IMR-90 (cell line): ENCODE measurements around the gene CD2BP2. TPM values are rescaled to one million over a fixed set of nuclear protein-coding genes. Genes with fewer than 3 reads are reported as not detected.

Experiments used
- ATAC-seq: fragments of 200-7000 bp; cut with Tn5 transposase; 2 replicates; pipeline ENCODE4 v1.9.1; 2020; ENCODE audit warnings: low read depth, mild to moderate bottlenecking, moderate library complexity
- BruUV-seq: library from RNA; stranded (reverse); fragments of 400-500 nt; replicated peaks from 2 replicates; lab custom pipeline; 2021; lab: Mats Ljungman, UMichigan
- CTCF ChIA-PET: fragments of 300-600 bp; formaldehyde crosslinking; extraction: SDS; loops from one replicate; lab custom pipeline; 2021; ENCODE audit warnings: antibody characterized with exemption; lab: Yijun Ruan, JAX
- POLR2A ChIA-PET: fragments of 300-600 bp; sonication (Branson Sonifier 250); formaldehyde crosslinking; loops from one replicate; lab custom pipeline; 2022; ENCODE audit warnings: antibody characterized with exemption; ENCODE audit not compliant: unreplicated experiment; lab: Charles Lee
- DNase-seq: peaks from one replicate; pipeline ENCODE4 v3.0.0; 2013
- H2AFZ ChIP-seq: replicated peaks from 2 replicates; pipeline ENCODE3; 2013; ENCODE audit warnings: low read length, mild to moderate bottlenecking; ENCODE audit not compliant: poor library complexity
- H2AK5ac ChIP-seq: 2 replicates; pipeline ENCODE4 v1.6.1; 2013; ENCODE audit warnings: low read depth, low read length, inconsistent platforms
- H2AK9ac ChIP-seq: replicated peaks from 2 replicates; pipeline ENCODE3; 2013; ENCODE audit warnings: mild to moderate bottlenecking, low read depth, low read length, moderate library complexity; ENCODE audit not compliant: poor library complexity
- H2BK120ac ChIP-seq: 2 replicates; pipeline ENCODE4 v1.6.1; 2013; ENCODE audit warnings: low read depth, low read length, inconsistent platforms
- H2BK15ac ChIP-seq: 3 replicates; pipeline ENCODE4 v1.6.1; 2013; ENCODE audit warnings: low read depth, low read length, inconsistent platforms
- H2BK20ac ChIP-seq: 2 replicates; pipeline ENCODE4 v1.6.1; 2013; ENCODE audit warnings: low read depth, mild to moderate bottlenecking, inconsistent platforms, low read length, moderate library complexity
- H2BK5ac ChIP-seq: 2 replicates; pipeline ENCODE4 v1.6.1; 2013; ENCODE audit warnings: mild to moderate bottlenecking, low read depth, low read length, inconsistent platforms; ENCODE audit not compliant: poor library complexity, severe bottlenecking
- H3K14ac ChIP-seq: replicated peaks from 2 replicates; pipeline ENCODE4 v1.6.1; 2013; ENCODE audit warnings: low read depth, low read length, inconsistent platforms
- H3K18ac ChIP-seq: 2 replicates; pipeline ENCODE4 v1.6.1; 2013; ENCODE audit warnings: low read depth, low read length, control low read depth
- H3K23ac ChIP-seq: 2 replicates; pipeline ENCODE4 v1.6.1; 2013; ENCODE audit warnings: low read depth, low read length, inconsistent platforms
- H3K27ac ChIP-seq: 2 replicates; pipeline ENCODE4 v1.5.1; 2013; ENCODE audit warnings: mild to moderate bottlenecking, control low read depth, low read length; ENCODE audit not compliant: insufficient read depth
- H3K27me3 ChIP-seq: 2 replicates; pipeline ENCODE4 v1.6.1; 2013; ENCODE audit warnings: low read length; ENCODE audit not compliant: control insufficient read depth, insufficient read depth
- H3K36me3 ChIP-seq: 2 replicates; pipeline ENCODE4 v1.6.1; 2013; ENCODE audit warnings: low read length, mixed read lengths; ENCODE audit not compliant: control insufficient read depth, insufficient read depth
- H3K4ac ChIP-seq: 2 replicates; pipeline ENCODE4 v1.6.1; 2013; ENCODE audit warnings: low read depth, low read length, inconsistent platforms
- H3K4me1 ChIP-seq: 2 replicates; pipeline ENCODE4 v1.6.1; 2013; ENCODE audit warnings: low read length, mixed read lengths; ENCODE audit not compliant: control insufficient read depth, insufficient read depth
- H3K4me2 ChIP-seq: 2 replicates; pipeline ENCODE4 v1.6.1; 2013; ENCODE audit warnings: low read depth, mild to moderate bottlenecking, control low read depth, low read length, moderate library complexity
- H3K4me3 ChIP-seq: 2 replicates; pipeline ENCODE4 v1.5.1; 2013; ENCODE audit warnings: low read depth, mild to moderate bottlenecking, control low read depth, low read length, moderate library complexity; ENCODE audit not compliant: insufficient read depth
- H3K56ac ChIP-seq: 2 replicates; pipeline ENCODE4 v1.6.1; 2013; ENCODE audit warnings: low read length, inconsistent platforms; ENCODE audit not compliant: insufficient read depth; ENCODE audit errors: extremely low read depth
- H3K79me1 ChIP-seq, 2 experiments: 2 replicates each; pipeline ENCODE4 v1.6.1; 2013; ENCODE audit warnings: low read length in 2 of 2, inconsistent platforms in 1 of 2, low read depth in 1 of 2
- H3K9ac ChIP-seq: 2 replicates; pipeline ENCODE4 v1.6.1; 2013; ENCODE audit warnings: low read depth, low read length, control low read depth
- H3K9me1 ChIP-seq: 2 replicates; pipeline ENCODE4 v1.6.1; 2013; ENCODE audit warnings: low read length, inconsistent platforms; ENCODE audit not compliant: insufficient read depth
- H3K9me3 ChIP-seq: 2 replicates; pipeline ENCODE4 v1.6.1; 2013; ENCODE audit warnings: low read length; ENCODE audit not compliant: control insufficient read depth, insufficient read depth
- H4K20me1 ChIP-seq: 2 replicates; pipeline ENCODE4 v1.6.1; 2013; ENCODE audit warnings: low read length, inconsistent platforms; ENCODE audit not compliant: insufficient read depth
- H4K5ac ChIP-seq: 2 replicates; pipeline ENCODE4 v1.6.1; 2013; ENCODE audit warnings: mild to moderate bottlenecking, low read depth, low read length, control low read depth
- H4K8ac ChIP-seq, 2 experiments: 2 replicates each; pipeline ENCODE4 v1.6.1; 2013; ENCODE audit warnings: low read depth in 2 of 2, low read length in 2 of 2, control low read depth in 1 of 2, inconsistent platforms in 1 of 2
- H4K91ac ChIP-seq: 2 replicates; pipeline ENCODE4 v1.6.1; 2013; ENCODE audit warnings: low read depth, low read length, inconsistent platforms; ENCODE audit not compliant: insufficient read depth
- BHLHE40 ChIP-seq: fragments of 150-350 bp; IDR thresholded peaks from 2 replicates; pipeline ENCODE4 v1.6.1; 2016; ENCODE audit warnings: mild to moderate bottlenecking, low read depth, low read length
- CEBPB ChIP-seq: IDR thresholded peaks from 2 replicates; pipeline ENCODE4 v1.6.1; 2012; ENCODE audit warnings: low read depth, low read length, improper control_type of control experiment
- CHD1 ChIP-seq: IDR thresholded peaks from 2 replicates; pipeline ENCODE4 v1.6.1; 2012; ENCODE audit warnings: low read depth, low read length, improper control_type of control experiment
- MAFK ChIP-seq: IDR thresholded peaks from 2 replicates; pipeline ENCODE4 v1.6.1; 2012; ENCODE audit warnings: low read depth, low read length, improper control_type of control experiment
- MAZ ChIP-seq: IDR thresholded peaks from 2 replicates; pipeline ENCODE4 v1.6.1; 2012; ENCODE audit warnings: low read depth, mild to moderate bottlenecking, low read length, improper control_type of control experiment, moderate library complexity, borderline replicate concordance
- NFE2L2 ChIP-seq: fragments of 150-350 bp; IDR thresholded peaks from 2 replicates; pipeline ENCODE4 v1.6.1; 2016; ENCODE audit warnings: low read depth, mild to moderate bottlenecking, low read length
- POLR2A ChIP-seq: IDR thresholded peaks from 2 replicates; pipeline ENCODE4 v1.6.1; 2012; ENCODE audit warnings: mild to moderate bottlenecking, low read depth, low read length
- RAD21 ChIP-seq: IDR thresholded peaks from 2 replicates; pipeline ENCODE4 v1.6.1; 2012; ENCODE audit warnings: low read length, improper control_type of control experiment
- RCOR1 ChIP-seq: IDR thresholded peaks from 2 replicates; pipeline ENCODE4 v1.6.1; 2012; ENCODE audit warnings: mild to moderate bottlenecking, low read length, improper control_type of control experiment; ENCODE audit not compliant: insufficient replicate concordance
- RFX5 ChIP-seq: IDR thresholded peaks from 2 replicates; pipeline ENCODE4 v1.8.0; 2012; ENCODE audit warnings: low read depth, mild to moderate bottlenecking, low read length, moderate library complexity
- SMC3 ChIP-seq: fragments of 150-350 bp; IDR thresholded peaks from 2 replicates; pipeline ENCODE4 v1.6.1; 2016; ENCODE audit warnings: low read depth, mild to moderate bottlenecking, antibody characterized with exemption, low read length, moderate library complexity
- WGBS, 2 experiments: methylation state at CpG; one replicate each; pipeline versions ENCODE4 v1.1.5 to v1.1.7; 2013; ENCODE audit warnings: missing lambda C conversion rate in 2 of 2; ENCODE audit not compliant: insufficient read length in 1 of 2; ENCODE audit errors: extremely low coverage in 2 of 2; 5-methylcytosine and 5-hydroxymethylcytosine counted together
- dilution Hi-C: fragments of 300-500 bp; cut with HindIII; formaldehyde crosslinking; loops from one replicate; pipeline ENCODE4 v1.14.3; 2018; ENCODE audit warnings: low sequenced_read_pairs; ENCODE audit not compliant: unreplicated experiment
- in situ Hi-C: fragments of 300-500 bp; cut with MboI; formaldehyde crosslinking; loops from 3 replicates; pipeline ENCODE4 v1.14.3; 2019; ENCODE audit warnings: low sequenced_read_pairs, inconsistent platforms, mixed read lengths
- intact Hi-C: fragments of 100-400 bp; cut with micrococcal nuclease; formaldehyde crosslinking; loops from 2 replicates; pipeline ENCODE4 v1.10.0; 2022
- polyA plus RNA-seq, 3 experiments: library from polyadenylated mRNA; depleted of rRNA; stranded (reverse); fragments of >200 nt; gene quantifications; 2 replicates each; pipeline ENCODE4 v1.2.3, GENCODE V29; 2012; ENCODE audit warnings: low replicate concordance in 1 of 3
- total RNA-seq: library from RNA; depleted of rRNA; stranded (reverse); fragments of >200 nt; gene quantifications from 2 replicates; pipeline ENCODE4 v1.2.3, GENCODE V29; 2012
- TF ChIP-seq, protein P1 (sequence below): conservative IDR thresholded peaks from 2 replicates; pipeline ENCODE4 v1.5.1; 2012; ENCODE audit warnings: mild to moderate bottlenecking, low read depth, low read length, improper control_type of control experiment
- TF ChIP-seq, protein P2 (sequence below): fragments of 150-350 bp; IDR thresholded peaks from 2 replicates; pipeline ENCODE4 v1.6.1; 2016; ENCODE audit warnings: low read depth, mild to moderate bottlenecking, low read length, moderate library complexity, borderline replicate concordance
- TF ChIP-seq, protein P3 (sequence below): fragments of 150-350 bp; IDR thresholded peaks from 2 replicates; pipeline ENCODE4 v1.6.1; 2017; ENCODE audit warnings: mild to moderate bottlenecking, antibody characterized with exemption, low read length, low read depth

CD2BP2 gene
- total and polyA plus RNA-seq, 2 of the 4 experiments (the other 2 are of a cell fraction) = 29.6 to 41.1 TPM

DNA sequence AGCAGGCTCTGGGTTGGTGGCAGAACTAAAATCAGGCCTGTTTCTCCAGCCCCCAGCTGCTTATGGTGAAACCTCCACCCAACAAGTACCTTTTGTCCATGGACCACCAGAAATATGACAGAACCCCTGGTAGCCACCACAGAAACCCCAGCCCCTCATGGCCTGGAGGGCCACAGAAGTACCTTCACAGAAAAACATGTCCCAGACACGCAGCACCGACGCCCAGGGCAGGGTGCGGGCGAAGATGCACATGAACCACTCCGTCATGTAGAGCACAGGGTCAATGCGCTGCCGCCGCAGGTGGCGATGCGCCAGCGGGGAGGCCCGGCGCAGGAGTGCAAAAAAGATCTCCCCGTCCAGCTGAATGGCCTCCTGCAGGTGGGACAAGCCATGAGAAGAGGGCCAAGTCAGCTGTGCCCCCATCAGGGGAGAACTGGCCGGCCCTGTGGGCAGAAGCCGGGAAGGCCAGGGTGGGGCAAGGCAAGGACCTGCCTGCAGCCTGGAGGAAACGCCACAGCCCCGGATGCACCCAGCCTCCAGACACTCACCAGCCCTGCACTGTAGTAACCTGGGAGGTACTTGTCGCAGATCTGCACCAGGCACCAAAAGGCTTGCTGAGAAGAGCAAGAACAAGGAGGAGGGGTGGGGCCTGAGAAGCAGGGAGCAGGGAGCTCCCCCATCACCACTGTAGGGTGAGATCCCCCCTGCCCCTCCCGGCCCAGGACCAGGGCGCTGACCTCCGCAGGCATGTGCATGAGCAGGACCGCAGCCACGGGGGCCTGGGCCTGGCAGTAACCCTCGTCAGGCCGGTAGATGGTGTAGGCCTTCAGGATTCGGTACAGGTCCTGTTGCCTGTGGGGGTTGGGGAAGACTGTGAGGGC is 4.1 kb upstream of the CD2BP2 start:
- DNase-seq = no peak
- in situ Hi-C loops (no loop called here), dilution Hi-C loops (no loop called here), intact Hi-C loops (no loop called here)
- H2AK9ac ChIP-seq = peak overlapping the region; percentile 34
- no peak overlapping the region for H3K23ac ChIP-seq
- no peak overlapping the region for H2AK5ac ChIP-seq
- no peak overlapping the region for H4K5ac ChIP-seq
- 99% methylated on average over 11 of the region's 28 CpGs; no CpG with 5 or more reads in 1 of the 2 experiments for WGBS, 2 experiments
- H3K56ac ChIP-seq = no peak overlapping the region
- no peak overlapping the region for H2AFZ ChIP-seq
- H2BK15ac ChIP-seq = no peak overlapping the region
- no peak overlapping the region for H3K4me2 ChIP-seq
- H3K9me1 ChIP-seq = peaks cover 7% of the 10 kb centered on the region; the same call in 1 of the 2 replicates
- H4K91ac ChIP-seq = no peak overlapping the region
- H2BK5ac ChIP-seq = no peak overlapping the region
- no peak overlapping the region for H3K27ac ChIP-seq
- no peak overlapping the region for H2BK20ac ChIP-seq
- H3K36me3 ChIP-seq = peaks cover 37% of the 10 kb centered on the region
- CTCF ChIA-PET = interaction anchor here (0.6 kb wide), 1 partner anchor 10 kb away, joined by 4 read pairs; no protein-coding TSS in a partner anchor
- BruUV-seq = no TSS peak
- peaks cover 15 to 50% of the 10 kb centered on the region in 2 experiments for H3K79me1 ChIP-seq
- H3K4me1 ChIP-seq = peaks cover 5% of the 10 kb centered on the region; the same call in 1 of the 2 replicates
- H4K20me1 ChIP-seq = peaks cover 5% of the 10 kb centered on the region; the same call in 1 of the 2 replicates
- H3K14ac ChIP-seq = no peak overlapping the region
- no peak overlapping the region for H3K4ac ChIP-seq
- no peak overlapping the region for H3K9ac ChIP-seq
- no peaks in the 10 kb centered on the region for H3K27me3 ChIP-seq
- no peak overlapping the region for H4K8ac ChIP-seq
- no peak overlapping the region for H3K18ac ChIP-seq
- H3K9me3 ChIP-seq = no peaks in the 10 kb centered on the region
- H2BK120ac ChIP-seq = no peak overlapping the region
- no peak for ATAC-seq
- no peak overlapping the region for H3K4me3 ChIP-seq
- POLR2A ChIA-PET = no interaction called here
- TF ChIP-seq CHD1 (no peak), POLR2A (no peak), MAZ (no peak), CEBPB (no peak), RAD21 (no peak), MAFK (no peak), RFX5 (no peak), BHLHE40 (no peak), SMC3 (no peak), NFE2L2 (no peak), RCOR1 (no peak)
- TF ChIP-seq, protein P1, sequence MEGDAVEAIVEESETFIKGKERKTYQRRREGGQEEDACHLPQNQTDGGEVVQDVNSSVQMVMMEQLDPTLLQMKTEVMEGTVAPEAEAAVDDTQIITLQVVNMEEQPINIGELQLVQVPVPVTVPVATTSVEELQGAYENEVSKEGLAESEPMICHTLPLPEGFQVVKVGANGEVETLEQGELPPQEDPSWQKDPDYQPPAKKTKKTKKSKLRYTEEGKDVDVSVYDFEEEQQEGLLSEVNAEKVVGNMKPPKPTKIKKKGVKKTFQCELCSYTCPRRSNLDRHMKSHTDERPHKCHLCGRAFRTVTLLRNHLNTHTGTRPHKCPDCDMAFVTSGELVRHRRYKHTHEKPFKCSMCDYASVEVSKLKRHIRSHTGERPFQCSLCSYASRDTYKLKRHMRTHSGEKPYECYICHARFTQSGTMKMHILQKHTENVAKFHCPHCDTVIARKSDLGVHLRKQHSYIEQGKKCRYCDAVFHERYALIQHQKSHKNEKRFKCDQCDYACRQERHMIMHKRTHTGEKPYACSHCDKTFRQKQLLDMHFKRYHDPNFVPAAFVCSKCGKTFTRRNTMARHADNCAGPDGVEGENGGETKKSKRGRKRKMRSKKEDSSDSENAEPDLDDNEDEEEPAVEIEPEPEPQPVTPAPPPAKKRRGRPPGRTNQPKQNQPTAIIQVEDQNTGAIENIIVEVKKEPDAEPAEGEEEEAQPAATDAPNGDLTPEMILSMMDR = no peak
- TF ChIP-seq, protein P2, sequence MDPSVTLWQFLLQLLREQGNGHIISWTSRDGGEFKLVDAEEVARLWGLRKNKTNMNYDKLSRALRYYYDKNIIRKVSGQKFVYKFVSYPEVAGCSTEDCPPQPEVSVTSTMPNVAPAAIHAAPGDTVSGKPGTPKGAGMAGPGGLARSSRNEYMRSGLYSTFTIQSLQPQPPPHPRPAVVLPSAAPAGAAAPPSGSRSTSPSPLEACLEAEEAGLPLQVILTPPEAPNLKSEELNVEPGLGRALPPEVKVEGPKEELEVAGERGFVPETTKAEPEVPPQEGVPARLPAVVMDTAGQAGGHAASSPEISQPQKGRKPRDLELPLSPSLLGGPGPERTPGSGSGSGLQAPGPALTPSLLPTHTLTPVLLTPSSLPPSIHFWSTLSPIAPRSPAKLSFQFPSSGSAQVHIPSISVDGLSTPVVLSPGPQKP = no peak
- TF ChIP-seq, protein P3, sequence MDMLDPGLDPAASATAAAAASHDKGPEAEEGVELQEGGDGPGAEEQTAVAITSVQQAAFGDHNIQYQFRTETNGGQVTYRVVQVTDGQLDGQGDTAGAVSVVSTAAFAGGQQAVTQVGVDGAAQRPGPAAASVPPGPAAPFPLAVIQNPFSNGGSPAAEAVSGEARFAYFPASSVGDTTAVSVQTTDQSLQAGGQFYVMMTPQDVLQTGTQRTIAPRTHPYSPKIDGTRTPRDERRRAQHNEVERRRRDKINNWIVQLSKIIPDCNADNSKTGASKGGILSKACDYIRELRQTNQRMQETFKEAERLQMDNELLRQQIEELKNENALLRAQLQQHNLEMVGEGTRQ = no peak
